GM12878 (cell line): ENCODE data around the gene SLC12A9.

Experiments used
- CTCF ChIP-seq, 3 experiments: IDR thresholded peaks in 2 of 3; conservative IDR thresholded peaks in 1 of 3; 2 replicates each; pipeline ENCODE4 v1.5.1; 2011; ENCODE audit warnings: low read depth in 3 of 3, low read length in 3 of 3, mild to moderate bottlenecking in 3 of 3, control low read depth in 2 of 3, moderate library complexity in 2 of 3, inconsistent platforms in 1 of 3, mixed read lengths in 1 of 3; ENCODE audit not compliant: control insufficient read depth in 2 of 3, insufficient read depth in 1 of 3; ENCODE audit errors: extremely low read depth in 1 of 3
- KLF5 ChIP-seq: fragments of 450-650 bp; IDR thresholded peaks from 2 replicates; pipeline ENCODE4 v1.6.1; 2014; ENCODE audit warnings: mild to moderate bottlenecking; ENCODE audit not compliant: partially characterized antibody

GRCh38 chr7:100802951-100803350 lies 49.6 kb upstream of the SLC12A9 start:
- TF ChIP-seq CTCF (IDR thresholded peaks at IDR 0.05 in 2 of 3, conservative IDR thresholded peaks at IDR 0.05 in 1 of 3; ENCODE audit: control insufficient read depth in 2 of 3, extremely low read depth in 1 of 3, insufficient read depth in 1 of 3, low read depth in 3 of 3, low read length in 3 of 3): no peak
- TF ChIP-seq KLF5: no peak
